ENCODE data around the gene AKAP6. TPM values are rescaled to one million over a fixed set of nuclear protein-coding genes. Genes with fewer than 3 reads are reported as not detected.

Gene AKAP6
- total RNA-seq, 4 donors from 2014 or later: 2.0 to 11.0 (median 4.2) TPM

GRCh38 chr14:32645551-32645950 lies 316.5 kb downstream of the AKAP6 start:
- TF ChIP-seq POLR2A (IDR thresholded peaks at IDR 0.05) (no peak), POLR2AphosphoS5 (IDR thresholded peaks at IDR 0.05) (no peak), EP300 (IDR thresholded peaks at IDR 0.05) (no peak), CTCF (IDR thresholded peaks at IDR 0.05) (no peak)
- Histone ChIP-seq H3K4me1 (no peaks in the 10 kb centered on the region), H3K9me3 (no peaks in the 10 kb centered on the region), H3K27me3 (no peaks in the 10 kb centered on the region), H3K36me3 (no peaks in the 10 kb centered on the region), H3K27ac (no peak overlapping the region), H3K4me3 (no peak overlapping the region)
- 68% methylated on average over 1 of the region's 1 CpG for WGBS
- DNase-seq (ENCODE audit: low spot score in 2 of 2): no peak

- no peaks in the 10 kb centered on the region for H3K27me3 ChIP-seq
- no peaks in the 10 kb centered on the region for H3K36me3 ChIP-seq
- no peaks in the 10 kb centered on the region for H3K9me3 ChIP-seq
- DNase-seq (ENCODE audit: low spot score in 2 of 2): no peak
- H3K4me3 ChIP-seq: no peak overlapping the region
- no peak for TF ChIP-seq POLR2A (IDR thresholded peaks at IDR 0.05)
- TF ChIP-seq CTCF (IDR thresholded peaks at IDR 0.05): no peak
- TF ChIP-seq POLR2AphosphoS5 (IDR thresholded peaks at IDR 0.05): no peak
- TF ChIP-seq EP300 (IDR thresholded peaks at IDR 0.05): no peak
- no peaks in the 10 kb centered on the region for H3K4me1 ChIP-seq
- no peak overlapping the region for H3K27ac ChIP-seq
These were observed 319.3 kb downstream of the AKAP6 start for GRCh38 chr14:32648434-32648833.

- H3K4me3 ChIP-seq: no peak overlapping the region
- H3K27me3 ChIP-seq: no peaks in the 10 kb centered on the region
- H3K9me3 ChIP-seq: no peaks in the 10 kb centered on the region
- H3K4me1 ChIP-seq: no peaks in the 10 kb centered on the region
- no peak for DNase-seq (ENCODE audit: low spot score in 2 of 2)
- TF ChIP-seq CTCF (IDR thresholded peaks at IDR 0.05): no peak
- no peak for TF ChIP-seq POLR2AphosphoS5 (IDR thresholded peaks at IDR 0.05)
- TF ChIP-seq POLR2A (IDR thresholded peaks at IDR 0.05): no peak
- TF ChIP-seq EP300 (IDR thresholded peaks at IDR 0.05): no peak
- no peaks in the 10 kb centered on the region for H3K36me3 ChIP-seq
- WGBS: 97% methylated on average over 7 of the region's 7 CpGs
- H3K27ac ChIP-seq: no peak overlapping the region
These were observed 320.9 kb downstream of the AKAP6 start for GRCh38 chr14:32650030-32650429.

GRCh38 chr14:32650665-32651064 lies 321.6 kb downstream of the AKAP6 start:
- Histone ChIP-seq H3K27me3 (no peaks in the 10 kb centered on the region), H3K9me3 (no peaks in the 10 kb centered on the region), H3K4me3 (no peak overlapping the region), H3K27ac (no peak overlapping the region), H3K36me3 (no peaks in the 10 kb centered on the region), H3K4me1 (no peaks in the 10 kb centered on the region)
- 94% methylated on average over 3 of the region's 3 CpGs for WGBS
- no peak for TF ChIP-seq CTCF (IDR thresholded peaks at IDR 0.05)
- no peak for TF ChIP-seq POLR2A (IDR thresholded peaks at IDR 0.05)
- TF ChIP-seq POLR2AphosphoS5 (IDR thresholded peaks at IDR 0.05): no peak
- no peak for TF ChIP-seq EP300 (IDR thresholded peaks at IDR 0.05)
- DNase-seq (ENCODE audit: low spot score in 2 of 2): no peak

GRCh38 chr14:32654106-32654505 lies 325.0 kb downstream of the AKAP6 start:
- WGBS: 90% methylated on average over 1 of the region's 1 CpG
- no peak for DNase-seq (ENCODE audit: low spot score in 2 of 2)
- Histone ChIP-seq H3K36me3 (no peaks in the 10 kb centered on the region), H3K4me1 (no peaks in the 10 kb centered on the region), H3K9me3 (no peaks in the 10 kb centered on the region), H3K4me3 (no peak overlapping the region), H3K27me3 (no peaks in the 10 kb centered on the region), H3K27ac (no peak overlapping the region)
- no peak for TF ChIP-seq EP300 (IDR thresholded peaks at IDR 0.05)
- no peak for TF ChIP-seq POLR2AphosphoS5 (IDR thresholded peaks at IDR 0.05)
- no peak for TF ChIP-seq CTCF (IDR thresholded peaks at IDR 0.05)
- TF ChIP-seq POLR2A (IDR thresholded peaks at IDR 0.05): no peak
